PFSK-1 (cell line): ENCODE results near the gene CCDC152.

ENCODE experiments used
- POLR2AphosphoS5 ChIP-seq: IDR thresholded peaks from 2 replicates; pipeline ENCODE4 v1.6.1; 2012; ENCODE audit warnings: low read depth, mild to moderate bottlenecking, control low read depth, low read length, moderate library complexity
- TAF1 ChIP-seq: IDR thresholded peaks from 2 replicates; pipeline ENCODE4 v1.6.1; 2012; ENCODE audit warnings: low read length, control low read depth, borderline replicate concordance; ENCODE audit not compliant: insufficient read depth

GRCh38 chr5:42784132-42784531 lies 27.5 kb downstream of the CCDC152 start:
- TF ChIP-seq POLR2AphosphoS5: no peak
- TF ChIP-seq TAF1: no peak
